Stimulated activated CD4-positive, alpha-beta T cell treated with anti-CD3 and anti-CD28 coated beads, Interleukin-1b, Interleukin-23, amount 100 ng/mL, for 1 hour (primary cell): ENCODE measurements around the gene DEPDC7.

Source experiments
- DNase-seq, 2 donors: peaks; one replicate each; pipeline ENCODE4 v3.0.0-alpha.2; 2020; ENCODE audit warnings: low read depth in 2 of 2

The DEPDC7 gene

DNA sequence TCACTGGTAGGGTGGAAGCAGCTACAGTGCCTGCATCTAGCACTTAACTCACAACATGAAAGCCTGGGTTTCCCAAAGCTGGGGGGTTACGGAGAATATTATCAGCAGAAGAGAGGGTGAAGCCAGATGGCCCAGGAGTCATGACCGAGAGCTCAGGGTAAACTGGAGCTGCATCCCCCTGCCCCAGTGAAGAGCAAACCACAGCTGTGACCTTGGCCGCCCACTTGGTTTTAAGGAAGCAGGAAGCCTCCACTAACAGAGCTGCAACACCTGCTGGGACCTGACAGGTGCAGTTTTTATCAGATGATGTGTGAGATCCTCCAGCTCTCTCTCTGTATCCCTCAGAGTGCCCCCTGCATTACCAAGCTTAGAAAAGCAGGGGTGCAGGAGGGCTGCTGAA is 44.6 kb downstream of the DEPDC7 start:
- DNase-seq = no peak

DNA sequence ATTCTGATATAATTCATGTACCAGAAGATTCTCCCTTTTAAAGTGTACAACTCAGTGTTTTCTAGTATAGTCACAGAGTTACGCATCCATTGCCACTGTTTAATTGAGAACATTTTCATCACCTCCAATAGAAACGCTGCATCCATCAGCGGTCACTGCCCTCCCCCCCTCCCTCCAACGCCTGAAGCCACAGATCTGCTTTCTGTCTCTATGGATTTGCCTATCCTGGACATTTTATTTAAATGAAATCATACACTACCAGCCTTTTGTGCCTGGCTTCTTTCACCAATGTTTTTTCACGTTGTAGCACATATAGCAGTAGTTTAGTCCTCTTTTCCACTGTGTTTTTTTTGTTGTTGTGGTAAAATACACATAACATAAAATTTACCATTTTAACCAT is 46.5 kb downstream of the DEPDC7 start:
- no peak for DNase-seq

DNA sequence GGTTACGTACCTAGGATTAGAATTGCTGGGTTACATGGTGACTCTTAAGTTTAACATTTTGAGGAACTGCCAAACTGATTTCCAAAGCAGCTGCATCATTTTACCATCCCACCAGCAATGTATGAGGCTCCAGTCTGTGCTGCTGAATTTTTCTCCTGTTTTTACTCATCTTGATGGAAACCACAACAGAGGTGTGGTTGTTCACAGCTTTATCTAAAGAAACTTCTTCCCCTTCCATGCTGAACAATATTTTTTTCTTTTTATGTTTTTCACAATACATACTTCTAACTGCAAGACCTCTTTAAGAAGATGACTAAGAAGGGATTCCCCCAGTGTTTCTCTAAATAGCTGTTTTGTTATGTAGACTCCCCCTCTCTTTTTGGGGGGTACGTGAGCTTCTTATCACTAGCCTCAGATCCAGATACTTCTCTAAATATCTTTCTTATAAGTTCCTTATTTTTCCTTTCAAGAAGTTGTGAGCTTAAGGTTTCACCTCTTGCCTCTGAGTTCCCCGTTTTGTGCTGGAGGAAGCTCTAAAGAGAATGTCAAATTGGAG is 47.7 kb downstream of the DEPDC7 start:
- no peak for DNase-seq

DNA sequence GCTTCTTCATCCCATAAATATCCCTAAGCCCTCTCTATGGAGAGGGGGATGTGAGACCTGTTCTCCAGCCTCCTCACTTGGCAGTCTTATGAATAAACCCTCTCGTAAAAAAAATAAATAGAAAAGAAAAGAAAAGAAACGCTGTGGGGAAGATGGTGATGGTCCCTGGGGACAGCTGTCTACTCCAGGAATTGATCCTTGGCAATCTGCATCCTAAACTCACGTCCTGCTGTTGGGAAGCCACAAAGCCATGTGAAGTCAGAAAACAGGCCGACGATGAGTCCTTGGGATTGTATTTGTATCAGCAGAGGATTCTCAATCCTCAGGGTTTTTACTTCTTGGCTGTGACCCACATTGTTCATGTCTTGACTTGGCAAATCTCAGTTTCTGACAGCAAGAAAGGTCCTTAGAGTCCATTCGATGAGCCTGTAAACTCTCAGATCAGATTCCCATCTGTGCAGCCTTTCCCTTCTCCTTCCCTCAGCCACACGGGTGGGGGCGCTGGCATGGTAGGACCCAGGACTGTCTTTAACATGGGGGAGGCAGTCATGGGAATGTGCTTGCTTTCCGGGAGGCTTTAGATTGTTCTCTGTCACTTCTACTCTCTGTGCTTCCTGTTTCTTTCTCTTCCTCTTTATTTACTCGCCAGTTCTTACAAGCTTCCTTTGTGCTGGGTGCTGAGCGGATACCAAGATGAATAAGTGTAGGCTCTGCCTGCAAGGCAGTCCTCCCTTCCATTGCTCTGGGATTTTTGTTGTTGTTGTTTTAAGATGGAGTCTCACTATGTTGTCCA is 48.6 kb downstream of the DEPDC7 start:
- DNase-seq = no peak

DNA sequence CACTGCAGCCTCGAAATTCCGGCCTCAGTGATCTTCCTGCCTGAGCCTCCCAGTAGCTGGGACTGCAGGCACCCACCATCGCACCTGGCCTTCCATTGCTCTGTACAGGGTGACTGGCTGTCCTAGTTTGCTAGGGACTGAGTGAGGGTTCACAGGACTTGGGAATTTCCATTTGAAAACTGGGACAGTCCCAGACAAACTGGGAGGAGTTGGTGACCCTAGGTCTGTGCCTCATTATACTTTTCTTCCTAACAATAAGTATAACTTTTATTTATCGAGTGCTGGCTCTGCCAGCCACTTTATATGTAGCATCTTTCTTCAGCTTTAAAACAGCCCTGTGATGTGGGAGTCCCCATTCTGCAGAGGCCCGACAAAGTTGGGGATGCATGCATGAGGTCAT is 49.2 kb downstream of the DEPDC7 start:
- DNase-seq = no peak

DNA sequence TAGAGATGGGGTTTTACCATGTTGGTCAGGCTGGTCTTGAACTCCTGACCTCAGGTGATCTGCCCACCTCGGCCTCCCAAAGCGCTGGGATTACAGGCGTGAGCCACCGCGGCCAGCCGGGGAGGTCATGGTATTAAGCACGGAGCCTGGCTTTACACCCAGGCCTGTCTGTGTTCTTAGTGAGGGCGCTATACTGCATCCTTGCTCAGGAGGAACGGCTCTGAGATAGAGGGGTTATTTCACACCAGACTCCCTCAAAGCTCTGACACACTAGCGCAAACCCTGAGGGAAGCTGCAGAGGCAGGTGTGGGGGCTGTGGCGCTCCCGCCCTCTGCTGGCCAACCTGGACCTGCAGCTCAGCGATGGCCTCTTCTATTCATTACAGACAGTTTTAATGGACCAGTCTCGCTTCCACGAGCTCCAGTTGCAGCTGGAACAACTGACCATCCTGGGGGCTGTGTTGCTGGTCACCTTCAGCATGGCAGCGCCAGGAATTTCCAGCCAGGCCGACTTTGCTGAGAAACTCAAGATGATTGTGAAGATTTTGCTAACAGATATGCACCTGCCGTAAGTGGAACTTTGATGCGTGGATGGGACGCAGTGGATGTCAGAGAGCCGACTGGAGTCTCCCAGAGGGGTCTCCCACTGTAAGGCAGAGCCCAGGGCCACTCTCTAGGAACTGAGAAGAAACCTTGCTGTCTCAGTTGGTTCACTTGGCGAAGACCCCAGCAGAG is 49.9 kb downstream of the DEPDC7 start:
- peak; percentile 39 to 57 for DNase-seq

DNA sequence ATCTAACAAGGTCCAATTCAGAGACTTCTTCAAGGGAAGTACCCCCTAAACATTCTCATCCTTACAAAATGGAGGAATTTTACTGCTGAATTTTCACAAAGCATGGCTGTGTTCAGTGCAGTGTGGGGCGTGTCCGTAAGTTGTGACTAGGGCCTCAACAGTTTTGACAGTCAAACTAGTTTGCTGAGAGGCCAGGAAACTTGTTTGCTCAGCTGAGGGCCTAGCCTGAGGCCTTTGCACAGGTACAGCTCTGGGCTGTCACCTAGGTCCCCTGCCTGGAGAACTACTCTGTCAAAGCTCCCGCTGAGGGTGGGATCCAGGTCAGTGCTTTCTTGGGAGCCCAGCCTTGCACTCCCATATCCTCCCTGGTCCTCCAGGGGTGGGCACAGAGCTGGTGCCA is 51.6 kb downstream of the DEPDC7 start:
- no peak for DNase-seq

DNA sequence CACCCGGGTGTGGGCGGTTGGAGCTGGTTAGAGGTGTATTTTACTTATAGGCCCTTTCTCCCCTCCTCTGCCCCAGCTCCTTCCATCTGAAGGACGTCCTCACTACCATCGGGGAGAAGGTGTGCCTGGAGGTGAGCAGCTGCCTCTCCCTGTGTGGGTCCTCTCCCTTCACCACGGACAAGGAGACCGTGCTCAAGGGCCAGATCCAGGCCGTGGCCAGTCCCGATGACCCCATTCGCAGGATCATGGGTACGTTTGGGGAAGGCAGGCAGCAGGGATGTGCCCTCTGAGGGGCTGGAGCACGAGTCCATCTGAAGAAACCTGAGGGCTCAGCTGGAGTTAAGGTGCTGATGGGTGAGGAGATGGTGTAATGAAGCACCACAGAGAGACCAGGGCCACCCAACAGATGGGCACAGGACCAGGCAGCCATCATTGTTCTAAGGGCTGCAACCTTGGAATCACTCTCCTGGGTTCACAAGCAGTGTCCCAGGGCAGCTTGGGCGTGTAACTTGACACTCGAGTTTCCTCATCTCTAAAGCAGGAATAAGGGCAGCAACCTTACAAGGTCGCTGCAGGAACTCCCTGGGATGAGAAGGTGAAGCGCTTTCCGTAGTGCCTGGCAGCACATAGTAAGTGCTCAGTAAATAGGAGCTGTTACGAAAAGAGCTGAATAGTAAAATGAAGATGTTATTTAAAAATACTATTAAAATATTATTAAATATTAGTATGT is 53.1 kb downstream of the DEPDC7 start:
- DNase-seq = no peak

DNA sequence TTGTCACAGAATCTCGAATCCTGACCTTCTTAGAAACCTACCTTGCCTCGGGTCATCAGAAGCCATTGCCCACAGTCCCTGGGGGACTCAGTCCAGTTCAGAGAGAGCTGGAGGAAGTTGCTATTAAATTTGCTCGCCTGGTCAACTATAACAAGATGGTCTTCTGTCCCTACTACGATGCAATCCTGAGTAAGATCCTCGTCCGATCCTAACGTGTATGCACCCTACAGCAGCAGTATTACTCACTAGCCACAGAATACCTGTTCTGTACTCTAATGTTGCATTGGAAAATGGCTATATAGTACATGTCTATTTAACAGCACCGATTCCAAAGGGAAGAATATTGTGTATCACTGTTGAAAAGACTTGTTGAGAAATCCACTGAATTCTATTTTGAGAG is 56.8 kb downstream of the DEPDC7 start:
- DNase-seq = no peak
